ENCODE data around the gene TFEC. TPM values are rescaled to one million over a fixed set of nuclear protein-coding genes. Genes with fewer than 3 reads are reported as not detected.
"Not testable (repeated sequence)": the region's sequence is repeated elsewhere in the genome, so short reads cannot be mapped to it uniquely, and the experiment has no call there.

TFEC gene
- total RNA-seq, 4 donors from 2014 or later: 1.5 to 6.1 (median 3.5) TPM

DNA sequence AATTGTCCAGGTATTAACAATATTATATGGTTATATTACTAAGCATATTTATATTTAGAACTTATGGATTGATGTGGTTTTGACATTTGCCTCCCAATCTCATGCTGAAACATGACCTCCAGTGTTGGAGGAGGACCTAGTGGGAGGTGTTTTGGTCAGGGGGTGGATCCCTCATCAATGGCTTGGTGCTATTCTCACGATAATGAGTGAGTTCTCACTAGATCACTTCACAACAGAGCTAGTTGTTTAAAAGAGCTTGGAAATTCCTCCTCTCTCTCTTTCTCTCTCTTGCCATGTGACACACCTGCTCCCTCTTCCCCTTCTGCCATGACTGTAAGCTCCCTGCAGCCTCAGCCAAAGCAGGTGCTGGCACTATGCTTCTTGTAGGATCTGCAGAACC, 19.0 kb downstream of the TFEC start:
- no peak overlapping the region for H3K4me3 ChIP-seq
- no peaks in the 10 kb centered on the region for H3K27me3 ChIP-seq
- H3K36me3 ChIP-seq: no peaks in the 10 kb centered on the region
- TF ChIP-seq, protein P1, sequence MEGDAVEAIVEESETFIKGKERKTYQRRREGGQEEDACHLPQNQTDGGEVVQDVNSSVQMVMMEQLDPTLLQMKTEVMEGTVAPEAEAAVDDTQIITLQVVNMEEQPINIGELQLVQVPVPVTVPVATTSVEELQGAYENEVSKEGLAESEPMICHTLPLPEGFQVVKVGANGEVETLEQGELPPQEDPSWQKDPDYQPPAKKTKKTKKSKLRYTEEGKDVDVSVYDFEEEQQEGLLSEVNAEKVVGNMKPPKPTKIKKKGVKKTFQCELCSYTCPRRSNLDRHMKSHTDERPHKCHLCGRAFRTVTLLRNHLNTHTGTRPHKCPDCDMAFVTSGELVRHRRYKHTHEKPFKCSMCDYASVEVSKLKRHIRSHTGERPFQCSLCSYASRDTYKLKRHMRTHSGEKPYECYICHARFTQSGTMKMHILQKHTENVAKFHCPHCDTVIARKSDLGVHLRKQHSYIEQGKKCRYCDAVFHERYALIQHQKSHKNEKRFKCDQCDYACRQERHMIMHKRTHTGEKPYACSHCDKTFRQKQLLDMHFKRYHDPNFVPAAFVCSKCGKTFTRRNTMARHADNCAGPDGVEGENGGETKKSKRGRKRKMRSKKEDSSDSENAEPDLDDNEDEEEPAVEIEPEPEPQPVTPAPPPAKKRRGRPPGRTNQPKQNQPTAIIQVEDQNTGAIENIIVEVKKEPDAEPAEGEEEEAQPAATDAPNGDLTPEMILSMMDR (IDR thresholded peaks at IDR 0.05): no peak
- TF ChIP-seq POLR2AphosphoS5 (IDR thresholded peaks at IDR 0.05) (no peak), EP300 (IDR thresholded peaks at IDR 0.05) (no peak), POLR2A (IDR thresholded peaks at IDR 0.05; ENCODE audit: low read depth) (no peak)
- H3K4me1 ChIP-seq: no peaks in the 10 kb centered on the region
- intact Hi-C loops (cut with DNase I): no loop called here
- no peak for DNase-seq (ENCODE audit: extremely low spot score)
- 6% methylated on average over 1 of the region's 1 CpG for WGBS
- no peak overlapping the region for H3K27ac ChIP-seq (replicated peaks in 1 of 4)
- H3K9me3 ChIP-seq: no peaks in the 10 kb centered on the region

DNA sequence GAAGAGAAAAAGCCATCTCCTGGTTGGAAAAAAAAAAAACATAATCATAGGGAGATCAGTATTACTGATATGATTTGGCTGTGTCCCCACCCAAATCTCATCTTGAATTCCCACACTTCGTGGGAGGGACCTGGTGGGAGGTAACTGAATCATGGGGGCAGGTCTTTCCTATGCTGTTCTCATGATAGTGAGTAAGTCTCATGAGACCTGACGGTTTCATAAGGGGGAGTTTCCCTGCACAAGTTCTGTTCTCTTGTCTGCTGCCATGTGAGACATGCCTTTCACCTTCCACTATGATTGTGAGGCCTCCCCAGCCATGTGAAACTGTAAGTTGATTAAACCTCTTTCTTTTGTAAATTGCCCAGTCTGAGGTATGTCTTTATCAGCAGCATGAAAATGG, 25.8 kb downstream of the TFEC start:
- H3K27me3 ChIP-seq; H3K4me3 ChIP-seq; H3K27ac ChIP-seq (replicated peaks in 1 of 4); H3K36me3 ChIP-seq; DNase-seq (ENCODE audit: extremely low spot score); H3K4me1 ChIP-seq; intact Hi-C loops (cut with DNase I): not testable (repeated sequence)
- peaks cover 0 to 18% (median 2%) of the 10 kb centered on the region in 4 donors for H3K9me3 ChIP-seq
- WGBS: 84% methylated on average over 2 of the region's 2 CpGs

DNA sequence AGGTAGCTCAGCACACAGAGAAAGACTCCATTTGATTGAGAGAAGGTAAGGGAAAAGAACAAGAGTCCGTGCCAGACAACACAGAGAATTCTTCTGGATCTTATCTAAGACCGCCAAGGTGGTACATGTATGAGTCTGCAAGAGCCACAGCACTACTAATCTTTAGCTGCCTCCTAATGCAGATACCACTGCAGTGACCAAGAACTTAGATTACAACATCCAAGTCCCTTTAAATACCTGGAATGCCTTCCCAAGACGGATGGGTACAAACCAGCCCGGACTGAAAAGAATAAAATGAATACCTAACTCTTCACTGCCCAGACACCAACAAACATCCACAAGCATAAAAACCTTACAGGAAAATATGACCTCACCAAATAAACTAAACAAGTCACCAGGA, 33.3 kb downstream of the TFEC start:
- 79% methylated on average over 4 of the region's 4 CpGs for WGBS
- TF ChIP-seq, protein P1 (IDR thresholded peaks at IDR 0.05): no peak
- TF ChIP-seq EP300 (IDR thresholded peaks at IDR 0.05) (no peak), POLR2A (IDR thresholded peaks at IDR 0.05; ENCODE audit: low read depth) (no peak), POLR2AphosphoS5 (IDR thresholded peaks at IDR 0.05) (no peak)
- no peak for DNase-seq (ENCODE audit: extremely low spot score)
- no peaks in the 10 kb centered on the region for H3K27me3 ChIP-seq
- H3K36me3 ChIP-seq: no peaks in the 10 kb centered on the region
- no peaks in the 10 kb centered on the region for H3K4me1 ChIP-seq
- intact Hi-C loops (cut with DNase I): no loop called here
- no peak overlapping the region for H3K27ac ChIP-seq (replicated peaks in 1 of 4)
- no peak overlapping the region for H3K4me3 ChIP-seq
- H3K9me3 ChIP-seq: peaks cover 0 to 5% (median 2%) of the 10 kb centered on the region in 4 donors

DNA sequence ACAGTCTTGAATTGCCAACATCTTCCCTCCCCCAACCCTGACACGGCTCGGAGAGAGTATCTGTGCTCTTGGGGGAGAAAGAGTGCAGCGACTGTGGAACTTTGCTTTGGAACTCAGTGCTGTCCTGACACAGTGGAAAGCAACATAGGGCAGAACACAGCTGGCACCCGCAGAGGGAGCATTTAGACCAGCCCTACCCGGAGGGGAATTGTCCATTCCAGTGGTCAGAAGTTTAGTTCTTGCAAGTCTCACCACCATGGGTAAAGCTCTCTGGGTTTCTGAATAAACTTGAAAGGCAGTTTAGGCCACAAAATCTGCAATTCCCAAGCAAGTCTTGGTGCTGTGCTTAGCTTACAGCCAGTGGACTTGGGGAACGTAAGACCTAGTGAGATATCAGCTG, 34.9 kb downstream of the TFEC start:
- intact Hi-C loops (cut with DNase I): no loop called here
- no peaks in the 10 kb centered on the region for H3K27me3 ChIP-seq
- H3K9me3 ChIP-seq: peaks cover 0 to 5% (median 2%) of the 10 kb centered on the region in 4 donors
- WGBS: 91% methylated on average over 6 of the region's 6 CpGs
- no peak overlapping the region for H3K4me3 ChIP-seq
- H3K36me3 ChIP-seq: no peaks in the 10 kb centered on the region
- TF ChIP-seq, protein P1 (IDR thresholded peaks at IDR 0.05): no peak
- TF ChIP-seq POLR2A (IDR thresholded peaks at IDR 0.05; ENCODE audit: low read depth): no peak
- no peak for TF ChIP-seq POLR2AphosphoS5 (IDR thresholded peaks at IDR 0.05)
- no peak for TF ChIP-seq EP300 (IDR thresholded peaks at IDR 0.05)
- H3K4me1 ChIP-seq: no peaks in the 10 kb centered on the region
- DNase-seq (ENCODE audit: extremely low spot score): no peak
- H3K27ac ChIP-seq (replicated peaks in 1 of 4): no peak overlapping the region

DNA sequence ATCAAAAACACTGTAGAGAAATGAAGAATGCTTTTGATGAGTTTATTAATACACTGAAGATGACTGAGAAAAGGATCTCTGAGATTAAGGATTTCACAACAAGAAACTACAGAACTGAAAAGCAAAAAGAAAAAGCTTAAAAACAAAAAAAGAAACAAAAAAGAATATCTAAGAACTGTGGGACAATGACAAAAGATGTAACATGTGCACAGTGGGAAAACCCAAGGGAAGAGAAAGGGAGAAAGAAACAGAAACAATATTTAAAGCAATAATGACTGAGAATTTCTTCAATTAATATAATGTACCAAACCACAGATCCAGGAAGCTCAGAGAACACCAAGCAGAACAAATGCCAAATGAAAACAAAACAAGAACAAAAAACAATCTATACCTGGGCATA, 42.2 kb downstream of the TFEC start:
- intact Hi-C loops (cut with DNase I): no loop called here
- Histone ChIP-seq H3K4me3 (no peak overlapping the region), H3K9me3 (no peaks in the 10 kb centered on the region), H3K4me1 (no peaks in the 10 kb centered on the region), H3K27me3 (no peaks in the 10 kb centered on the region), H3K36me3 (no peaks in the 10 kb centered on the region), H3K27ac (replicated peaks in 1 of 4) (no peak overlapping the region)
- TF ChIP-seq, protein P1 (IDR thresholded peaks at IDR 0.05): no peak
- TF ChIP-seq EP300 (IDR thresholded peaks at IDR 0.05): no peak
- no peak for TF ChIP-seq POLR2A (IDR thresholded peaks at IDR 0.05; ENCODE audit: low read depth)
- TF ChIP-seq POLR2AphosphoS5 (IDR thresholded peaks at IDR 0.05): no peak
- no peak for DNase-seq (ENCODE audit: extremely low spot score)

All from esophagus muscularis mucosa (tissue), 4 donors.